ENCODE data around the gene MMEL1. TPM values are rescaled to one million over a fixed set of nuclear protein-coding genes. Genes with fewer than 3 reads are reported as not detected.
"Not testable (repeated sequence)": the region's sequence is repeated elsewhere in the genome, so short reads cannot be mapped to it uniquely, and the experiment has no call there.

Gene MMEL1
- total RNA-seq, 1 donor from 2014 or later: 1.0 TPM

GRCh38 chr1:2652926-2653571, 20.2 kb upstream of the MMEL1 start:
- H3K27ac ChIP-seq (ENCODE audit: low read depth, low read length); H3K9ac ChIP-seq (ENCODE audit: low read depth in 1 of 3, low read length in 3 of 3); H3K36me3 ChIP-seq (ENCODE audit: control insufficient read depth in 3 of 3, insufficient read depth in 3 of 3, low read length in 3 of 3); H3K4me3 ChIP-seq (ENCODE audit: low read length in 3 of 3); H3K4me1 ChIP-seq (ENCODE audit: control insufficient read depth in 3 of 3, insufficient read depth in 3 of 3, low read length in 3 of 3): not testable (repeated sequence)
- Histone ChIP-seq H3K9me3 (ENCODE audit: control insufficient read depth in 3 of 3, low read length in 3 of 3) (peaks cover 0 to 28% (median 9%) of the 10 kb centered on the region in 3 donors), H3K27me3 (ENCODE audit: control insufficient read depth in 3 of 3, insufficient read depth in 3 of 3, low read length in 3 of 3) (peaks cover 28 to 53% (median 39%) of the 10 kb centered on the region in 3 donors)

- not testable (repeated sequence) for H3K9ac ChIP-seq (ENCODE audit: low read depth in 1 of 3, low read length in 3 of 3); H3K4me1 ChIP-seq (ENCODE audit: control insufficient read depth in 3 of 3, insufficient read depth in 3 of 3, low read length in 3 of 3); H3K36me3 ChIP-seq (ENCODE audit: control insufficient read depth in 3 of 3, insufficient read depth in 3 of 3, low read length in 3 of 3); H3K4me3 ChIP-seq (ENCODE audit: low read length in 3 of 3); H3K27ac ChIP-seq (ENCODE audit: low read depth, low read length)
- peaks cover 2 to 28% (median 9%) of the 10 kb centered on the region in 3 donors for H3K9me3 ChIP-seq (ENCODE audit: control insufficient read depth in 3 of 3, low read length in 3 of 3)
- H3K27me3 ChIP-seq (ENCODE audit: control insufficient read depth in 3 of 3, insufficient read depth in 3 of 3, low read length in 3 of 3): peaks cover 28 to 53% (median 39%) of the 10 kb centered on the region in 3 donors
These were observed 19.5 kb upstream of the MMEL1 start for GRCh38 chr1:2652152-2652925.

- Histone ChIP-seq H3K36me3 (ENCODE audit: control insufficient read depth in 3 of 3, insufficient read depth in 3 of 3, low read length in 3 of 3) (peaks cover 0 to 2% (median 0%) of the 10 kb centered on the region in 3 donors), H3K27ac (ENCODE audit: low read depth, low read length) (no peak overlapping the region), H3K4me3 (ENCODE audit: low read length in 3 of 3) (no peak overlapping the region), H3K9ac (ENCODE audit: low read depth in 1 of 3, low read length in 3 of 3) (no peak overlapping the region), H3K27me3 (ENCODE audit: control insufficient read depth in 3 of 3, insufficient read depth in 3 of 3, low read length in 3 of 3) (peaks cover 28 to 52% (median 38%) of the 10 kb centered on the region in 3 donors), H3K4me1 (ENCODE audit: control insufficient read depth in 3 of 3, insufficient read depth in 3 of 3, low read length in 3 of 3) (no peaks in the 10 kb centered on the region), H3K9me3 (ENCODE audit: control insufficient read depth in 3 of 3, low read length in 3 of 3) (peaks cover 2 to 24% (median 9%) of the 10 kb centered on the region in 3 donors)
These were observed 18.3 kb upstream of the MMEL1 start for GRCh38 chr1:2650967-2651645.

GRCh38 chr1:2646837-2647236, 14.0 kb upstream of the MMEL1 start:
- Histone ChIP-seq H3K4me3 (ENCODE audit: low read length in 3 of 3) (no peak overlapping the region), H3K27ac (ENCODE audit: low read depth, low read length) (no peak overlapping the region), H3K36me3 (ENCODE audit: control insufficient read depth in 3 of 3, insufficient read depth in 3 of 3, low read length in 3 of 3) (no peaks in the 10 kb centered on the region), H3K9ac (ENCODE audit: low read depth in 1 of 3, low read length in 3 of 3) (no peak overlapping the region), H3K9me3 (ENCODE audit: control insufficient read depth in 3 of 3, low read length in 3 of 3) (peaks cover 0 to 6% (median 2%) of the 10 kb centered on the region in 3 donors), H3K4me1 (ENCODE audit: control insufficient read depth in 3 of 3, insufficient read depth in 3 of 3, low read length in 3 of 3) (peaks cover 0 to 10% (median 9%) of the 10 kb centered on the region in 3 donors), H3K27me3 (ENCODE audit: control insufficient read depth in 3 of 3, insufficient read depth in 3 of 3, low read length in 3 of 3) (peaks cover 10 to 39% (median 21%) of the 10 kb centered on the region in 3 donors)

GRCh38 chr1:2645776-2646175, 13.0 kb upstream of the MMEL1 start:
- no peak overlapping the region for H3K9ac ChIP-seq (ENCODE audit: low read depth in 1 of 3, low read length in 3 of 3)
- peaks cover 6 to 31% (median 17%) of the 10 kb centered on the region in 3 donors for H3K27me3 ChIP-seq (ENCODE audit: control insufficient read depth in 3 of 3, insufficient read depth in 3 of 3, low read length in 3 of 3)
- no peak overlapping the region for H3K27ac ChIP-seq (ENCODE audit: low read depth, low read length)
- H3K4me1 ChIP-seq (ENCODE audit: control insufficient read depth in 3 of 3, insufficient read depth in 3 of 3, low read length in 3 of 3): peaks cover 0 to 12% (median 10%) of the 10 kb centered on the region in 3 donors
- H3K4me3 ChIP-seq (ENCODE audit: low read length in 3 of 3): no peak overlapping the region
- peaks cover 0 to 6% (median 2%) of the 10 kb centered on the region in 3 donors for H3K9me3 ChIP-seq (ENCODE audit: control insufficient read depth in 3 of 3, low read length in 3 of 3)
- no peaks in the 10 kb centered on the region for H3K36me3 ChIP-seq (ENCODE audit: control insufficient read depth in 3 of 3, insufficient read depth in 3 of 3, low read length in 3 of 3)

- Histone ChIP-seq H3K4me1 (ENCODE audit: control insufficient read depth in 3 of 3, insufficient read depth in 3 of 3, low read length in 3 of 3) (peaks cover 0 to 12% (median 10%) of the 10 kb centered on the region in 3 donors), H3K36me3 (ENCODE audit: control insufficient read depth in 3 of 3, insufficient read depth in 3 of 3, low read length in 3 of 3) (no peaks in the 10 kb centered on the region), H3K27ac (ENCODE audit: low read depth, low read length) (no peak overlapping the region), H3K9ac (ENCODE audit: low read depth in 1 of 3, low read length in 3 of 3) (no peak overlapping the region), H3K27me3 (ENCODE audit: control insufficient read depth in 3 of 3, insufficient read depth in 3 of 3, low read length in 3 of 3) (peaks cover 6 to 25% (median 15%) of the 10 kb centered on the region in 3 donors), H3K9me3 (ENCODE audit: control insufficient read depth in 3 of 3, low read length in 3 of 3) (peaks cover 0 to 6% (median 2%) of the 10 kb centered on the region in 3 donors), H3K4me3 (ENCODE audit: low read length in 3 of 3) (no peak overlapping the region)
These were observed 12.3 kb upstream of the MMEL1 start for GRCh38 chr1:2645143-2645542.

- H3K27ac ChIP-seq (ENCODE audit: low read depth, low read length): no peak overlapping the region
- H3K36me3 ChIP-seq (ENCODE audit: control insufficient read depth in 3 of 3, insufficient read depth in 3 of 3, low read length in 3 of 3): no peaks in the 10 kb centered on the region
- H3K9me3 ChIP-seq (ENCODE audit: control insufficient read depth in 3 of 3, low read length in 3 of 3): peaks cover 0 to 6% (median 2%) of the 10 kb centered on the region in 3 donors
- no peak overlapping the region for H3K9ac ChIP-seq (ENCODE audit: low read depth in 1 of 3, low read length in 3 of 3)
- H3K4me1 ChIP-seq (ENCODE audit: control insufficient read depth in 3 of 3, insufficient read depth in 3 of 3, low read length in 3 of 3): peaks cover 0 to 12% (median 10%) of the 10 kb centered on the region in 3 donors
- no peak overlapping the region for H3K4me3 ChIP-seq (ENCODE audit: low read length in 3 of 3)
- peaks cover 6 to 25% (median 16%) of the 10 kb centered on the region in 3 donors for H3K27me3 ChIP-seq (ENCODE audit: control insufficient read depth in 3 of 3, insufficient read depth in 3 of 3, low read length in 3 of 3)
These were observed 11.8 kb upstream of the MMEL1 start for GRCh38 chr1:2644591-2645101.

GRCh38 chr1:2644171-2644570, 11.4 kb upstream of the MMEL1 start:
- Histone ChIP-seq H3K36me3 (ENCODE audit: control insufficient read depth in 3 of 3, insufficient read depth in 3 of 3, low read length in 3 of 3) (no peaks in the 10 kb centered on the region), H3K27me3 (ENCODE audit: control insufficient read depth in 3 of 3, insufficient read depth in 3 of 3, low read length in 3 of 3) (peaks cover 8 to 29% (median 20%) of the 10 kb centered on the region in 3 donors), H3K4me3 (ENCODE audit: low read length in 3 of 3) (no peak overlapping the region), H3K9me3 (ENCODE audit: control insufficient read depth in 3 of 3, low read length in 3 of 3) (peaks cover 0 to 6% (median 2%) of the 10 kb centered on the region in 3 donors), H3K9ac (ENCODE audit: low read depth in 1 of 3, low read length in 3 of 3) (no peak overlapping the region), H3K27ac (ENCODE audit: low read depth, low read length) (no peak overlapping the region), H3K4me1 (ENCODE audit: control insufficient read depth in 3 of 3, insufficient read depth in 3 of 3, low read length in 3 of 3) (peaks cover 0 to 12% (median 10%) of the 10 kb centered on the region in 3 donors)

GRCh38 chr1:2643414-2644077, 10.7 kb upstream of the MMEL1 start:
- no peak overlapping the region for H3K27ac ChIP-seq (ENCODE audit: low read depth, low read length)
- H3K4me1 ChIP-seq (ENCODE audit: control insufficient read depth in 3 of 3, insufficient read depth in 3 of 3, low read length in 3 of 3): peaks cover 0 to 12% (median 10%) of the 10 kb centered on the region in 3 donors
- peak overlapping the region in 1 of 3 donors; percentile 77 for H3K9ac ChIP-seq (ENCODE audit: low read depth in 1 of 3, low read length in 3 of 3)
- H3K36me3 ChIP-seq (ENCODE audit: control insufficient read depth in 3 of 3, insufficient read depth in 3 of 3, low read length in 3 of 3): no peaks in the 10 kb centered on the region
- H3K27me3 ChIP-seq (ENCODE audit: control insufficient read depth in 3 of 3, insufficient read depth in 3 of 3, low read length in 3 of 3): peaks cover 9 to 33% (median 23%) of the 10 kb centered on the region in 3 donors
- H3K9me3 ChIP-seq (ENCODE audit: control insufficient read depth in 3 of 3, low read length in 3 of 3): peaks cover 0 to 6% (median 2%) of the 10 kb centered on the region in 3 donors
- peak overlapping the region; percentile 63 to 75 (median 73) for H3K4me3 ChIP-seq (ENCODE audit: low read length in 3 of 3)

Measured in skeletal muscle tissue (tissue), 4 donors.